GM12878 (cell line): ENCODE measurements around the gene CYP2S1. TPM values are rescaled to one million over a fixed set of nuclear protein-coding genes. Genes with fewer than 3 reads are reported as not detected.

Experiments
- ATAC-seq: fragments of 200-7000 bp; cut with Tn5 transposase; 3 replicates; pipeline ENCODE4 v1.9.1; 2020; ENCODE audit warnings: mild to moderate bottlenecking, moderate library complexity
- BruUV-seq: library from RNA; stranded (reverse); fragments of 400-500 nt; replicated peaks from 2 replicates; lab custom pipeline; 2021; lab: Mats Ljungman, UMichigan
- CTCF ChIA-PET: fragments of 300-600 bp; sonication (Branson Sonifier 250); formaldehyde crosslinking; extraction: SDS; loops from one replicate; lab custom pipeline; 2021; ENCODE audit warnings: inconsistent platforms; lab: Yijun Ruan, JAX
- POLR2A ChIA-PET: fragments of 350-600 bp; formaldehyde crosslinking; extraction: SDS; loops from one replicate; lab custom pipeline; 2021; ENCODE audit warnings: inconsistent platforms; lab: Charles Lee
- RAD21 ChIA-PET: fragments of 300-600 bp; sonication (Branson Sonifier 250); formaldehyde crosslinking; loops from one replicate; lab custom pipeline; 2023; ENCODE audit warnings: antibody characterized with exemption; ENCODE audit not compliant: unreplicated experiment; lab: Charles Lee
- SMC1A ChIA-PET: fragments of 300-600 bp; sonication (Branson Sonifier 250); formaldehyde crosslinking; loops from one replicate; lab custom pipeline; 2023; ENCODE audit not compliant: unreplicated experiment, uncharacterized antibody; lab: Charles Lee
- DNase-seq: peaks from one replicate; pipeline ENCODE4 v3.0.0-alpha.2; 2011; ENCODE audit warnings: low read depth, low spot score
- FAIRE-seq: peaks from 3 replicates; lab custom pipeline; 2011; peaks lifted over from hg19 to GRCh38; lab: Jason Lieb, UNC
- H2AFZ ChIP-seq: 2 replicates; pipeline ENCODE4 v1.6.0; 2011; ENCODE audit warnings: low read depth, low read length, control low read depth; ENCODE audit not compliant: control insufficient read depth
- H3K27ac ChIP-seq: 2 replicates; pipeline ENCODE4 v1.5.1; 2011; ENCODE audit warnings: control low read depth; ENCODE audit not compliant: control insufficient read depth, insufficient read depth
- H3K27me3 ChIP-seq, 2 experiments: replicated peaks in 1 of 2; 2 replicates each; pipeline versions ENCODE4 v1.6.0 to v1.6.1; 2011; ENCODE audit warnings: low read length in 1 of 2; ENCODE audit not compliant: control insufficient read depth in 2 of 2, insufficient read depth in 2 of 2
- H3K36me3 ChIP-seq, 2 experiments: 2 replicates each; pipeline ENCODE4 v1.5.1; 2011; ENCODE audit warnings: low read length in 1 of 2; ENCODE audit not compliant: control insufficient read depth in 2 of 2, insufficient read depth in 2 of 2
- H3K4me1 ChIP-seq: 2 replicates; pipeline ENCODE4 v1.6.1; 2011; ENCODE audit warnings: mild to moderate bottlenecking, low read length, moderate library complexity, mixed read lengths; ENCODE audit not compliant: control insufficient read depth, insufficient read depth
- H3K4me2 ChIP-seq: 2 replicates; pipeline ENCODE4 v1.6.0; 2011; ENCODE audit warnings: control low read depth; ENCODE audit not compliant: control insufficient read depth, insufficient read depth
- H3K4me3 ChIP-seq: fragments of 200-600 bp; sonication (generic); 2 replicates; pipeline ENCODE4 v1.5.1; 2016
- H3K79me2 ChIP-seq: 2 replicates; pipeline ENCODE4 v1.6.0; 2011; ENCODE audit warnings: low read length; ENCODE audit not compliant: control insufficient read depth, insufficient read depth
- H3K9ac ChIP-seq: 2 replicates; pipeline ENCODE4 v1.8.0; 2011; ENCODE audit warnings: low read length, control low read depth, mixed read lengths; ENCODE audit not compliant: control insufficient read depth, insufficient read depth
- H3K9me3 ChIP-seq: replicated peaks from 3 replicates; pipeline ENCODE4 v1.5.1; 2011; ENCODE audit warnings: mild to moderate bottlenecking, low read length; ENCODE audit not compliant: control insufficient read depth, insufficient read depth
- H4K20me1 ChIP-seq: 2 replicates; pipeline ENCODE4 v1.6.0; 2011; ENCODE audit not compliant: control insufficient read depth, insufficient read depth
- ATF7 ChIP-seq: fragments of 450-650 bp; IDR thresholded peaks from 2 replicates; pipeline ENCODE4 v1.6.1; 2016; ENCODE audit warnings: low read depth, mild to moderate bottlenecking
- EP300 ChIP-seq, 2 experiments: fragments of 150-350 bp in 1 of 2; IDR thresholded peaks; 2 replicates each; pipeline ENCODE4 v1.6.1; 2011 to 2012; ENCODE audit warnings: low read depth in 2 of 2, low read length in 2 of 2, borderline replicate concordance in 1 of 2, improper control_type of control experiment in 1 of 2, inconsistent platforms in 1 of 2; ENCODE audit not compliant: control insufficient read depth in 1 of 2
- JUNB ChIP-seq: IDR thresholded peaks from 2 replicates; pipeline ENCODE4 v1.6.1; 2016; ENCODE audit warnings: antibody characterized with exemption, mild to moderate bottlenecking
- NKRF ChIP-seq: fragments of 450-650 bp; conservative IDR thresholded peaks from 2 replicates; pipeline ENCODE4 v1.6.1; 2017; ENCODE audit warnings: mild to moderate bottlenecking, moderate library complexity
- PAX8 ChIP-seq: fragments of 450-650 bp; IDR thresholded peaks from 2 replicates; pipeline ENCODE4 v1.6.1; 2017; ENCODE audit warnings: mild to moderate bottlenecking, moderate library complexity
- RBBP5 ChIP-seq: fragments of 200-600 bp; sonication (generic); conservative IDR thresholded peaks from 2 replicates; pipeline ENCODE4 v1.6.1; 2016
- RELA ChIP-seq: fragments of 450-650 bp; IDR thresholded peaks from 2 replicates; pipeline ENCODE4 v1.8.0; 2014; ENCODE audit warnings: borderline replicate concordance; ENCODE audit not compliant: partially characterized antibody
- RFX5 ChIP-seq: IDR thresholded peaks from 2 replicates; pipeline ENCODE4 v1.6.1; 2011; ENCODE audit warnings: low read depth, low read length, improper control_type of control experiment
- SIN3A ChIP-seq: IDR thresholded peaks from 2 replicates; pipeline ENCODE4 v1.6.1; 2012; ENCODE audit warnings: low read depth, low read length, improper control_type of control experiment
- TCF7 ChIP-seq: IDR thresholded peaks from 2 replicates; pipeline ENCODE4 v1.6.1; 2014; ENCODE audit warnings: antibody characterized with exemption, borderline replicate concordance
- ZBTB40 ChIP-seq: fragments of 450-650 bp; IDR thresholded peaks from 2 replicates; pipeline ENCODE4 v1.6.1; 2016; ENCODE audit warnings: mild to moderate bottlenecking, moderate library complexity, borderline replicate concordance
- ZZZ3 ChIP-seq: IDR thresholded peaks from 2 replicates; pipeline ENCODE4 v1.6.1; 2011; ENCODE audit warnings: low read depth; ENCODE audit not compliant: control insufficient read depth, insufficient read length
- WGBS: methylation state at CpG from one replicate; pipeline ENCODE4 v1.1.6; 2016; ENCODE audit warnings: low lambda C conversion rate; ENCODE audit not compliant: insufficient replicate concordance, insufficient coverage; ENCODE audit errors: missing lambda C conversion rate; 5-methylcytosine and 5-hydroxymethylcytosine counted together
- in situ Hi-C: fragments of 300-500 bp; cut with MboI; formaldehyde crosslinking; loops from 9 replicates; pipeline ENCODE4 v1.14.3; 2018; ENCODE audit warnings: mixed read lengths
- intact Hi-C: fragments of 100-400 bp; cut with micrococcal nuclease; formaldehyde crosslinking; loops from one replicate; pipeline ENCODE4 v1.14.2; 2022; ENCODE audit not compliant: unreplicated experiment
- polyA plus RNA-seq, 11 experiments: library from polyadenylated mRNA; depleted of rRNA in 4 of 11; unstranded in 6 of 11; stranded (reverse) in 5 of 11; fragments of >200 nt; fragmentation: Nextera tagmentation in 4 of 11; fragmentation: Illumina TruSeq in 1 of 11; extraction: Ambion mirVana in 4 of 11; extraction: Trizol in 1 of 11; gene quantifications; 1 replicate in 1 of 11; 2 replicates in 10 of 11; pipeline versions ENCODE4 v1.2.1 to v1.2.3, GENCODE V29; 2011 to 2016; ENCODE audit warnings: inconsistent platforms in 2 of 11, missing spikeins in 2 of 11, low read depth in 1 of 11
- total RNA-seq, 4 experiments: library from RNA; depleted of rRNA in 3 of 4; stranded (reverse); fragments of >200 nt in 3 of 4; fragmentation: Illumina TruSeq in 1 of 4; extraction: Trizol in 1 of 4; gene quantifications; 2 replicates each; pipeline versions ENCODE4 v1.2.1 to v1.2.3, GENCODE V29; 2013 to 2021
- TF ChIP-seq, protein P1 (sequence below): fragments of 450-650 bp; IDR thresholded peaks from 2 replicates; pipeline ENCODE4 v1.6.1; 2017; ENCODE audit warnings: mild to moderate bottlenecking

Gene CYP2S1
- total and polyA plus RNA-seq, 10 of the 15 experiments (the other 5 are each of a cell fraction or from before 2014, with no cell fraction given): 0.03 to 0.28 (median 0.12) TPM; not detected in 2

DNA sequence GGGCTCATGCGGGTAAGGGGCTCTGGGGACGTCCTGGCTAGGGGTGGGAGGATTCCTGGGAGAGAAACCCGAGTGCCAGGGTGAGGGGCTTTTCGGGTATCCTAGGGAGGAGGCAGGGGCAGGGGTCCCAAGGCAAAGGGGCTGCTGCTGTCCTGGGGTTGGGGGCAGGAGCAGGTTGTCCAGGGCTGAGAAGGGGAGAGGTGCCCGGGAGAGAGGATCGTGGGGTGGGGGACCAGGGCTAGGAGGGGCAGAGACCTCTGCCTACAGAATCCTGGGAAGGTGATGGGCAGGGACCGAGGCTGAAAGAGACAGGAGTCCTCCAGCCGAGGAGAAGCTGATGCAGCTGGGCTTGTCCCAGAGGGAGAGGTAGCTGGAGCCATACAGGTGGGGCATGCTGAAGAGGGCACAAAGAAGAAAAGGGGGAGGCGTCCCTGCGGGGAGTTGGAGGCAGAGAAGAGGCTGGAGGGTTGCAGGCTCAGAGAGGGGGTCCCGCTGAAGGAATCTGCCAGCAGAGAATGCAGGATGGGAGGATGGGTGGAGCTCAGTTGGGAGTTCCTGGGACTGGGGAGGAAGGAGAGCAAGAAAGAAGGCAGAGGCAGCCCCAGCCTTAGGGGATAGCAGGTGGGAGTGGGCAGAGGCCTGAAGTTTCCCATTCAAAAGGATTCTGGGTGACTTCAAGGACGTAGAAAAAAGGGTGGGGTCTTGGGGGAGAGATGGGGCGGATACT, 574 bp downstream of the CYP2S1 start:
- H3K4me3 ChIP-seq: no peak overlapping the region
- H3K4me1 ChIP-seq: no peaks in the 10 kb centered on the region; the same call in 1 of the 2 replicates
- H3K9ac ChIP-seq: no peak overlapping the region
- no peak overlapping the region for H2AFZ ChIP-seq
- intact Hi-C loops: no loop called here
- CTCF ChIA-PET: no interaction called here
- no peaks in the 10 kb centered on the region for H3K36me3 ChIP-seq
- H3K27ac ChIP-seq: no peak overlapping the region
- DNase-seq (no peak), ATAC-seq (no peak), FAIRE-seq (no peak)
- no peak overlapping the region for H3K4me2 ChIP-seq
- 13% methylated on average over 11 of the region's 13 CpGs for WGBS
- POLR2A ChIA-PET: interaction anchor here (0.5 kb wide), 1 partner anchor 577 kb away, joined by 3 read pairs; no protein-coding TSS in a partner anchor
- SMC1A ChIA-PET: no interaction called here
- H4K20me1 ChIP-seq: no peaks in the 10 kb centered on the region
- H3K79me2 ChIP-seq: no peaks in the 10 kb centered on the region
- RAD21 ChIA-PET: no interaction called here
- peaks cover 2 to 15% of the 10 kb centered on the region in 2 experiments; a peak in 3 of 4 replicates for H3K27me3 ChIP-seq
- no TSS peak for BruUV-seq
- no peaks in the 10 kb centered on the region for H3K9me3 ChIP-seq
- in situ Hi-C loops: no loop called here
- no peak for TF ChIP-seq RFX5
- no peak for TF ChIP-seq ATF7
- no peak for TF ChIP-seq EP300 (IDR thresholded peaks at IDR 0.05; ENCODE audit: borderline replicate concordance in 1 of 2, control insufficient read depth in 1 of 2, low read depth in 2 of 2, low read length in 2 of 2)
- no peak for TF ChIP-seq ZBTB40
- no peak for TF ChIP-seq NKRF
- TF ChIP-seq RELA: no peak
- no peak for TF ChIP-seq TCF7
- TF ChIP-seq SIN3A: no peak
- no peak for TF ChIP-seq RBBP5
- TF ChIP-seq PAX8: no peak
- TF ChIP-seq JUNB: no peak
- TF ChIP-seq, protein P1, sequence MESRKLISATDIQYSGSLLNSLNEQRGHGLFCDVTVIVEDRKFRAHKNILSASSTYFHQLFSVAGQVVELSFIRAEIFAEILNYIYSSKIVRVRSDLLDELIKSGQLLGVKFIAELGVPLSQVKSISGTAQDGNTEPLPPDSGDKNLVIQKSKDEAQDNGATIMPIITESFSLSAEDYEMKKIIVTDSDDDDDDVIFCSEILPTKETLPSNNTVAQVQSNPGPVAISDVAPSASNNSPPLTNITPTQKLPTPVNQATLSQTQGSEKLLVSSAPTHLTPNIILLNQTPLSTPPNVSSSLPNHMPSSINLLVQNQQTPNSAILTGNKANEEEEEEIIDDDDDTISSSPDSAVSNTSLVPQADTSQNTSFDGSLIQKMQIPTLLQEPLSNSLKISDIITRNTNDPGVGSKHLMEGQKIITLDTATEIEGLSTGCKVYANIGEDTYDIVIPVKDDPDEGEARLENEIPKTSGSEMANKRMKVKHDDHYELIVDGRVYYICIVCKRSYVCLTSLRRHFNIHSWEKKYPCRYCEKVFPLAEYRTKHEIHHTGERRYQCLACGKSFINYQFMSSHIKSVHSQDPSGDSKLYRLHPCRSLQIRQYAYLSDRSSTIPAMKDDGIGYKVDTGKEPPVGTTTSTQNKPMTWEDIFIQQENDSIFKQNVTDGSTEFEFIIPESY: no peak
- no peak for TF ChIP-seq ZZZ3
